22Rv1 (cell line): ENCODE measurements around the gene OR3A2.

Experiments used
- CTCF ChIP-seq: fragments of 450-650 bp; IDR thresholded peaks from 2 replicates; pipeline ENCODE4 v1.5.1; 2017; ENCODE audit warnings: mild to moderate bottlenecking
- ZFX ChIP-seq: fragments of 450-650 bp; IDR thresholded peaks from 2 replicates; pipeline ENCODE4 v1.6.1; 2017; ENCODE audit warnings: antibody characterized with exemption, borderline replicate concordance

GRCh38 chr17:3381957-3382356 lies 4.2 kb downstream of the OR3A2 start:
- TF ChIP-seq CTCF = no peak
- no peak for TF ChIP-seq ZFX
